ENCODE measurements around the gene FBXL17. TPM values are rescaled to one million over a fixed set of nuclear protein-coding genes. Genes with fewer than 3 reads are reported as not detected.

FBXL17 gene
- total RNA-seq, 2 donors from 2014 or later, result 14.1 to 22.8 TPM

DNA sequence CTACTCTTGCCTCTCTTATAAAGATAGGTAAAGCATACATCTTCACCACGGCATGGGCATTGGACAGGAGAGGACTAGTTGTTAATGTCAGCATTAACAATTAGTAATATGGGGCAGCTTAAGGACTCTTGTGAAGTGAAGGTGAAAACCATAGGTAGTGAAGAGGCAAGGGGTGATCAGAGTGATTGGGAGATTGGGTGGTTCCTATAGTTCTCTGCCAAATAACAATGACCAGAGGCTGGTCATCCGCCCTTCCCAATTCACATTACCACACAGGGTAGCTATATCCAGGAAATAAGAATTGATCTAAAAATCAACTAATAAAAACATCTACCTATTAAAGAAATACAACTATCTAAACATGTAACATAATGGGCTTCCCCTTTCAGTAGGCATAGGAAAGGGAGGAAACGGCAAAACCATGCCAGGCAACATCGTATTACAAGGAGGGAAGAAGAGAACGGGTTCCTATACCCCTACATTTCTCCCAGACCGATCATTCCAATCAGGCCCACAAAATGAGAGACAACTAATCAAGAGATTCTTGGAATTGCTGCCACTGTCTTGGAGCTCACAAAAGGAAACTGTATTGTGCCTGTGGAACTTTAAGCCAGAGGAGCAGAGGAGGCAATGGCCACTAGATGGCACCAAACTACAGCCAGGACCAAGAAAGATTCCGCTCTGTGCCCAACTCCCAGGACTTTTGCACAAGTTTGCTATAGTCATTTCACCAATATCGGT lies 121.6 kb downstream of the FBXL17 start:
- Histone ChIP-seq H3K27ac (no peak overlapping the region), H3K27me3 (no peaks in the 10 kb centered on the region), H3K9ac (ENCODE audit: low read depth in 2 of 2, low read length in 2 of 2) (no peak overlapping the region), H3K9me3 (no peaks in the 10 kb centered on the region), H3K36me3 (no peaks in the 10 kb centered on the region), H3K4me3 (no peak overlapping the region), H3K4me1 (no peaks in the 10 kb centered on the region)
- intact Hi-C loops (cut with DNase I), result loop anchor here (5.0 kb wide), 1 partner anchor 82 kb away; no protein-coding TSS in a partner anchor
- DNase-seq, result peak; percentile 81
- TF ChIP-seq, protein P1, sequence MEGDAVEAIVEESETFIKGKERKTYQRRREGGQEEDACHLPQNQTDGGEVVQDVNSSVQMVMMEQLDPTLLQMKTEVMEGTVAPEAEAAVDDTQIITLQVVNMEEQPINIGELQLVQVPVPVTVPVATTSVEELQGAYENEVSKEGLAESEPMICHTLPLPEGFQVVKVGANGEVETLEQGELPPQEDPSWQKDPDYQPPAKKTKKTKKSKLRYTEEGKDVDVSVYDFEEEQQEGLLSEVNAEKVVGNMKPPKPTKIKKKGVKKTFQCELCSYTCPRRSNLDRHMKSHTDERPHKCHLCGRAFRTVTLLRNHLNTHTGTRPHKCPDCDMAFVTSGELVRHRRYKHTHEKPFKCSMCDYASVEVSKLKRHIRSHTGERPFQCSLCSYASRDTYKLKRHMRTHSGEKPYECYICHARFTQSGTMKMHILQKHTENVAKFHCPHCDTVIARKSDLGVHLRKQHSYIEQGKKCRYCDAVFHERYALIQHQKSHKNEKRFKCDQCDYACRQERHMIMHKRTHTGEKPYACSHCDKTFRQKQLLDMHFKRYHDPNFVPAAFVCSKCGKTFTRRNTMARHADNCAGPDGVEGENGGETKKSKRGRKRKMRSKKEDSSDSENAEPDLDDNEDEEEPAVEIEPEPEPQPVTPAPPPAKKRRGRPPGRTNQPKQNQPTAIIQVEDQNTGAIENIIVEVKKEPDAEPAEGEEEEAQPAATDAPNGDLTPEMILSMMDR (IDR thresholded peaks at IDR 0.05), result peak; percentile 89

DNA sequence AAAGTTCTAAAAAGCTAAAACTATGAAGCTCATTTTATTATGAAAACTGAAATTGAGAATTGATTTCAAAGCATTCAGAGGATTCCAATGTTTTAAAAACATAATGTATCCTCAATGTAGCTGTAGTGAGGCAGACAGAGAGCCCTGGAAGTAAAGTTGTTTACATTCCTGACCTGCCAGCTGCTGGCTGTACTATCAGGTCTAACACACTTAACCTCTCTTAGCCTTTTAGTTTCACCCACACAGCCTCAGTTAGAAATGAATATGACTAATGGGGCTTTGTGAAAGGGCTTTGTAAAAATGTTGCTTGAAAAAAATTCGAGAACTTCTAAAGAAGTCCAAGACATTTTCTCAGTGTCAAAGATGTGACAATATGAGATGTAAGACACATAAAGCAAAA lies 122.6 kb downstream of the FBXL17 start:
- no peaks in the 10 kb centered on the region for H3K4me1 ChIP-seq
- no peak overlapping the region for H3K9ac ChIP-seq (ENCODE audit: low read depth in 2 of 2, low read length in 2 of 2)
- no peak overlapping the region for H3K27ac ChIP-seq
- intact Hi-C loops (cut with DNase I), result no loop called here
- DNase-seq, result no peak
- H3K36me3 ChIP-seq, result no peaks in the 10 kb centered on the region
- no peaks in the 10 kb centered on the region for H3K27me3 ChIP-seq
- TF ChIP-seq, protein P1 (IDR thresholded peaks at IDR 0.05), result no peak
- H3K4me3 ChIP-seq, result no peak overlapping the region
- no peaks in the 10 kb centered on the region for H3K9me3 ChIP-seq

DNA sequence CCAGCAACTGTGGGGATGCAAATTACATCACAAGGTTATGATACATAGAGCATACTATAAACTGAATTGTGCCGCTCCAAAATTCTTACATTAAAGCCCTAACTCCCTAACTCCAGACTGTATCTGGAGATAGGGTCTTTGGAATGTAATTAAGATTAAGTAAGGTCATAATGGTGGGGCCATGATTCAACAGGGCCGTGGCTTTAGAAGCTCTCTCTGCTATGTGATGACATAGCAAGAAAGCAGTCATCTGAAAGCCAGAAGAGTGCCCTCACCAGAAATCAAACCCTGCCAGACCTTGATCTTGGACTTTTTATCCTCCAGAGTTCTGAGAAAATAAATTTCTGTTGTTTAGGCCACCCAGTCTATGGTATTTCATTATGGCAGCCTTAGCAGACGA lies 123.9 kb downstream of the FBXL17 start:
- H3K4me1 ChIP-seq, result no peaks in the 10 kb centered on the region
- DNase-seq, result no peak
- H3K27me3 ChIP-seq, result no peaks in the 10 kb centered on the region
- H3K4me3 ChIP-seq, result no peak overlapping the region
- H3K36me3 ChIP-seq, result no peaks in the 10 kb centered on the region
- no peak overlapping the region for H3K27ac ChIP-seq
- no peak overlapping the region for H3K9ac ChIP-seq (ENCODE audit: low read depth in 2 of 2, low read length in 2 of 2)
- no peaks in the 10 kb centered on the region for H3K9me3 ChIP-seq
- TF ChIP-seq, protein P1 (IDR thresholded peaks at IDR 0.05), result no peak
- intact Hi-C loops (cut with DNase I), result no loop called here

DNA sequence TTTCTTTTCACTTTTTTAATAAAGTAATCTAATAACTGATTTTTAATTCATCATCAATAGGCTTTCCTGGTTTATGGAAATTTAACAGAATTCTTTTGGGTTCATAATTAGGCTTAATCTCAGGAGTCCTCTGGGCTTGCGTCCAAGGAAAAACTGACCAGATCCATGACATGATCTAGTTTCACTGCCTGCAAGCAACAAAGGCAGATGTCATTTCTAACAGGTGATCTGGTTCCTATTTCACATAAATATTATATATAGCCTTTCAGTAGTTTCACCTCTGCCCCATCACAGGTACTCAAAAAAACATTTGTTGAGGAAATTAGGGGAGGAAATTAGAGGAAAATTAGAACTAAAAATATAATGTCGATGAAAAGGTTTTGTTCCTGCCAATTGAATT lies 126.4 kb downstream of the FBXL17 start:
- no peaks in the 10 kb centered on the region for H3K27me3 ChIP-seq
- DNase-seq, result no peak
- H3K4me3 ChIP-seq, result no peak overlapping the region
- H3K9ac ChIP-seq (ENCODE audit: low read depth in 2 of 2, low read length in 2 of 2), result no peak overlapping the region
- H3K9me3 ChIP-seq, result no peaks in the 10 kb centered on the region
- intact Hi-C loops (cut with DNase I), result no loop called here
- H3K4me1 ChIP-seq, result no peaks in the 10 kb centered on the region
- TF ChIP-seq, protein P1 (IDR thresholded peaks at IDR 0.05), result no peak
- no peaks in the 10 kb centered on the region for H3K36me3 ChIP-seq
- H3K27ac ChIP-seq, result no peak overlapping the region

DNA sequence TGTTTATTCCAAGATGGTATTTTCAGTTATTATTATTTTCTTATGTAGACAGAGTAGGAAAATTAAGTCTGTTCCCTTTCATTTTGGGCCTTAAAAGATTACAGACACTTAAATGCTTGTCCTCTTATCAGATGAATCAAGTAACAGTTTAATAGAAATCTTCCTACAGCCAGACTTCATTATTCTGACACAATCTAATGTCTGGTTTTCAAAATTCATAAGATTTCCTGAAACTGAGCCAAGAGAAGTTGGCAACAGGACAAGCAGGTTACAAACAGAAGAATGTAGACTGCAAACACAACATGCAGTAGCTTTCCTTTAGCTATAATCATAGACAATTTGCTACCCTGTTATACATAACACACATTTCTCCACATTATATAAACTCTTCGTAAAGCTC lies 130.5 kb downstream of the FBXL17 start:
- DNase-seq, result no peak
- Histone ChIP-seq H3K4me1 (no peaks in the 10 kb centered on the region), H3K9me3 (no peaks in the 10 kb centered on the region), H3K27ac (no peak overlapping the region), H3K36me3 (no peaks in the 10 kb centered on the region), H3K27me3 (no peaks in the 10 kb centered on the region), H3K9ac (ENCODE audit: low read depth in 2 of 2, low read length in 2 of 2) (no peak overlapping the region), H3K4me3 (no peak overlapping the region)
- TF ChIP-seq, protein P1 (IDR thresholded peaks at IDR 0.05), result no peak
- intact Hi-C loops (cut with DNase I), result no loop called here
